ENCODE results near the gene ALDH3B2. TPM values are rescaled to one million over a fixed set of nuclear protein-coding genes. Genes with fewer than 3 reads are reported as not detected.
"Not testable (repeated sequence)": the region's sequence is repeated elsewhere in the genome, so short reads cannot be mapped to it uniquely, and the experiment has no call there.

ALDH3B2 gene
- total RNA-seq, 1 donor from 2014 or later = 3.1 TPM

DNA sequence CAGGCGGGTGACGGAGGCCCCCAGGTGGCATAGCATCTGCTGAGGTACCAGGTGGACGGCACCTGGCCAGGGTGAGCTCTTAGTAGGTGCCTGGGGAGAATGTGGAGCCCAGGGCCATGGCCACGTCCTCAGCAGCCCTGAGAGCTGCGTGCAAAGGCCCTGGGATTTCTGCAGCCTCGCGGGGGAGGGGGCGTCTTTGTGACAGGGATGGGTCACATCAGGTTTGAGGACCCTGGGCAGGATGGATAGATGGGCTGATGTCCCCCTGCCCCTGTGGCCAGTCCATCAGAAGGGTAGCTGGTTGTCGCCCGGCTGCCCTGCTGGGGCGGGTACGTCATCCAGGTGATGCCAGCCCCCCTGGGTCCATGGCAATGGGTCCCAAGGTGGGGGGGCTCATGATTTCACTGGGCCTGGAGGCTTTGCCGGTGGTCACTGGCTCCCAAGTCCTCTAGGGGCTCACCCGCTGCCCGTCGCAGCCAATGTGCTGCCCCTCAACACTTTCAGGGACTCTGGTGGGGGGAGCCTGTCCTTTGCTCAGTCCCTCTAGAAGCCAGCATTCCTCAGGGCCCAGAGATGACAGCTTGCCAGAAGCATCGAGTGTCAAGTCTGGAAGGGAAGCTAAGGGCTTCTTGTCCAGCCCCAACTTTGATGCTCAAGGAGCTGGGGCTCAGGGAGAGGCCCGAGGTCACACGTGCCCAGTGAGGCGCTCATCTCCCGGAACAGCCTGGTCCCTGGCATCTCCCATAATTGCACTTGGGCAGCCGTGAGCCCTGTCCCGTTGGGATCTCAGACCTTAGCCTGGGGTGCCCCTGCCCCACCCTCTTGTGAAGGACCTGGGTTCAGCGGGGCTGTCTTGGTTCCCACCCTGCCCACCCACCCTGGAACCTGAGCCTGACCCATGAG, 35.6 kb downstream of the ALDH3B2 start:
- no peaks in the 10 kb centered on the region for H3K36me3 Mint-ChIP-seq
- H3K9me3 Mint-ChIP-seq = no peaks in the 10 kb centered on the region
- no peak for DNase-seq (ENCODE audit: low spot score in 2 of 2, unreplicated experiment in 2 of 2)
- TF ChIP-seq, protein P1, sequence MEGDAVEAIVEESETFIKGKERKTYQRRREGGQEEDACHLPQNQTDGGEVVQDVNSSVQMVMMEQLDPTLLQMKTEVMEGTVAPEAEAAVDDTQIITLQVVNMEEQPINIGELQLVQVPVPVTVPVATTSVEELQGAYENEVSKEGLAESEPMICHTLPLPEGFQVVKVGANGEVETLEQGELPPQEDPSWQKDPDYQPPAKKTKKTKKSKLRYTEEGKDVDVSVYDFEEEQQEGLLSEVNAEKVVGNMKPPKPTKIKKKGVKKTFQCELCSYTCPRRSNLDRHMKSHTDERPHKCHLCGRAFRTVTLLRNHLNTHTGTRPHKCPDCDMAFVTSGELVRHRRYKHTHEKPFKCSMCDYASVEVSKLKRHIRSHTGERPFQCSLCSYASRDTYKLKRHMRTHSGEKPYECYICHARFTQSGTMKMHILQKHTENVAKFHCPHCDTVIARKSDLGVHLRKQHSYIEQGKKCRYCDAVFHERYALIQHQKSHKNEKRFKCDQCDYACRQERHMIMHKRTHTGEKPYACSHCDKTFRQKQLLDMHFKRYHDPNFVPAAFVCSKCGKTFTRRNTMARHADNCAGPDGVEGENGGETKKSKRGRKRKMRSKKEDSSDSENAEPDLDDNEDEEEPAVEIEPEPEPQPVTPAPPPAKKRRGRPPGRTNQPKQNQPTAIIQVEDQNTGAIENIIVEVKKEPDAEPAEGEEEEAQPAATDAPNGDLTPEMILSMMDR (IDR thresholded peaks at IDR 0.05; ENCODE audit: unreplicated experiment) = no peak
- no peak overlapping the region for H3K4me3 Mint-ChIP-seq
- H3K27me3 Mint-ChIP-seq (ENCODE audit: low read depth) = peaks cover 26% of the 10 kb centered on the region
- no peaks in the 10 kb centered on the region for H3K4me1 Mint-ChIP-seq
- no peak overlapping the region for H3K27ac Mint-ChIP-seq

DNA sequence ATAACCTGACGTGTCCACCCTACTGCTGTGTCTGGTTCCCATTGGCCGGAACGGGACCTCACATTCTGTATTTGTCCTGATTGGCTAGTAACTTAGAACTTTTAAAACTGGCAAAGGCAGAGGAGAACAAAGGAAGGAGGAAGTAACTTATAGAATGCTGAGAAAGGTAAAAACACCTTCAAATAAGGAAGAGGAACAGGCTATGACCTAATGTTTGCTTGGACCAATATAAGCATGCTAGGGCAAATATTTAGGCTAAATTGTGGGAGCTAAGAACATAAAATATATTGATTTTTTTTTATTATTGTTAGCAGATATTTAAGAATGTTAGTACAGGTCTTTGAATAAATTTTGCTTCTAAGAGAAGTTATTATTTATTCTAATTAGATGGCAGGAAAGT, 37.0 kb downstream of the ALDH3B2 start:
- H3K36me3 Mint-ChIP-seq; H3K27ac Mint-ChIP-seq; H3K9me3 Mint-ChIP-seq; H3K4me3 Mint-ChIP-seq; DNase-seq (ENCODE audit: low spot score in 2 of 2, unreplicated experiment in 2 of 2); H3K4me1 Mint-ChIP-seq: not testable (repeated sequence)
- H3K27me3 Mint-ChIP-seq (ENCODE audit: low read depth) = peaks cover 23% of the 10 kb centered on the region

DNA sequence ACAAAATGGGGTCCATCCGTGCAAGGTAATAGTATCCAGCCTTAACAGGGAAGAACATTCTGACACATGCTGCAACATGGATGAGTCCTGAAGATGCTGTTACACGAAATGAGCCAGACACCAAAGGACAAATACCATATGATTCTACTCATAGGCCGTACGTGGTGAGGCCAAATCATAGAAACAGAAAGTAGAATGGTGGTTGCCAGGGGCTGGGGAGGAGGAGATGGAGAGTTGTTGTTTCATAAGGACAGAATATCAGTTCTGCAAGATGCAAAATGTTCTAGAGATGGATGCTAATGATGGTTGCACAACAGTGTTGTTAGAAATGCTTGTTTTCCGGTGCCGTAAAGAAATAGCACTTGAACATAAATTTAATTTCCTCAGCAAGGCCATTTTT, 37.5 kb downstream of the ALDH3B2 start:
- no peak overlapping the region for H3K4me3 Mint-ChIP-seq
- no peak for DNase-seq (ENCODE audit: low spot score in 2 of 2, unreplicated experiment in 2 of 2)
- H3K36me3 Mint-ChIP-seq = no peaks in the 10 kb centered on the region
- TF ChIP-seq, protein P1 (IDR thresholded peaks at IDR 0.05; ENCODE audit: unreplicated experiment) = no peak
- no peaks in the 10 kb centered on the region for H3K4me1 Mint-ChIP-seq
- H3K9me3 Mint-ChIP-seq = no peaks in the 10 kb centered on the region
- H3K27me3 Mint-ChIP-seq (ENCODE audit: low read depth) = peaks cover 18% of the 10 kb centered on the region
- no peak overlapping the region for H3K27ac Mint-ChIP-seq

- Mint-ChIP-seq H3K27ac (no peak overlapping the region), H3K4me3 (no peak overlapping the region), H3K9me3 (no peaks in the 10 kb centered on the region), H3K4me1 (peaks cover 8% of the 10 kb centered on the region), H3K27me3 (ENCODE audit: low read depth) (peaks cover 10% of the 10 kb centered on the region), H3K36me3 (no peaks in the 10 kb centered on the region)
- TF ChIP-seq, protein P1 (IDR thresholded peaks at IDR 0.05; ENCODE audit: unreplicated experiment) = no peak
- DNase-seq (ENCODE audit: low spot score in 2 of 2, unreplicated experiment in 2 of 2) = no peak
Observed at GRCh38 chr11:67635231-67635521, 39.2 kb downstream of the ALDH3B2 start.

GRCh38 chr11:67634366-67635230, 39.8 kb downstream of the ALDH3B2 start:
- Mint-ChIP-seq H3K9me3 (no peaks in the 10 kb centered on the region), H3K27me3 (ENCODE audit: low read depth) (peaks cover 5% of the 10 kb centered on the region), H3K4me3 (no peak overlapping the region), H3K27ac (no peak overlapping the region), H3K4me1 (peaks cover 8% of the 10 kb centered on the region), H3K36me3 (no peaks in the 10 kb centered on the region)
- DNase-seq (ENCODE audit: low spot score in 2 of 2, unreplicated experiment in 2 of 2) = no peak
- TF ChIP-seq, protein P1 (IDR thresholded peaks at IDR 0.05; ENCODE audit: unreplicated experiment) = no peak

Measured in mesothelial cell of epicardium (in vitro differentiated cells).